WTC11 (cell line): Measurements from ENCODE around the gene MAP3K7. TPM values are rescaled to one million over a fixed set of nuclear protein-coding genes. Genes with fewer than 3 reads are reported as not detected.

Experiments used
- ATAC-seq: fragments of 200-7000 bp; cut with Tn5 transposase; 2 replicates; pipeline ENCODE4 v1.10.0; 2021; ENCODE audit warnings: mild to moderate bottlenecking, moderate library complexity
- CTCF ChIA-PET: fragments of 300-600 bp; sonication (Branson Sonifier 250); formaldehyde crosslinking; loops from one replicate; lab custom pipeline; 2021; ENCODE audit warnings: antibody characterized with exemption; lab: Charles Lee
- POLR2A ChIA-PET: fragments of 350-600 bp; sonication (Branson Sonifier 250); formaldehyde crosslinking; loops from one replicate; lab custom pipeline; 2021; ENCODE audit warnings: antibody characterized with exemption; lab: Charles Lee
- DNase-seq: peaks from one replicate; pipeline ENCODE4 v3.0.0; 2021; ENCODE audit warnings: low spot score
- H3K27ac Mint-ChIP-seq: 2 replicates; pipeline ENCODE4 v1.8.0; 2021; ENCODE audit warnings: mixed read lengths
- H3K27me3 Mint-ChIP-seq: 2 replicates; pipeline ENCODE4 v1.8.0; 2021; ENCODE audit warnings: low read depth, mild to moderate bottlenecking, moderate library complexity, mixed read lengths
- H3K36me3 Mint-ChIP-seq: 2 replicates; pipeline ENCODE4 v1.8.0; 2021; ENCODE audit warnings: mixed read lengths
- H3K4me1 Mint-ChIP-seq: 2 replicates; pipeline ENCODE4 v1.8.0; 2022; ENCODE audit warnings: mixed read lengths
- H3K4me3 Mint-ChIP-seq: 2 replicates; pipeline ENCODE4 v1.8.0; 2021; ENCODE audit warnings: mild to moderate bottlenecking, moderate library complexity, mixed read lengths
- H3K9me3 Mint-ChIP-seq: 2 replicates; pipeline ENCODE4 v1.8.0; 2021; ENCODE audit warnings: mixed read lengths
- AFF4 ChIP-seq: sonication (generic); formaldehyde crosslinking; IDR thresholded peaks from 2 replicates; pipeline ENCODE4 v1.8.1; 2023; ENCODE audit warnings: mild to moderate bottlenecking, missing genetic modification reagents, borderline replicate concordance
- CTCF ChIP-seq: fragments of 200-600 bp; IDR thresholded peaks from 2 replicates; pipeline ENCODE4 v1.8.0; 2022; ENCODE audit warnings: antibody characterized with exemption
- E2F1 ChIP-seq: sonication (generic); formaldehyde crosslinking; IDR thresholded peaks from 2 replicates; pipeline ENCODE4 v1.8.0; 2022; ENCODE audit warnings: mild to moderate bottlenecking, missing genetic modification reagents
- E2F5 ChIP-seq: sonication (generic); formaldehyde crosslinking; IDR thresholded peaks from 2 replicates; pipeline ENCODE4 v1.8.1; 2022; ENCODE audit warnings: mild to moderate bottlenecking, moderate library complexity, missing genetic modification reagents
- ELF4 ChIP-seq: sonication (generic); formaldehyde crosslinking; IDR thresholded peaks from 2 replicates; pipeline ENCODE4 v1.8.1; 2022; ENCODE audit warnings: low read depth, mild to moderate bottlenecking, moderate library complexity, missing genetic modification reagents
- EMX1 ChIP-seq: fragments of 250-450 bp; sonication (Bioruptor Pico); IDR thresholded peaks from 2 replicates; pipeline ENCODE4 v1.8.0; 2021; ENCODE audit warnings: mild to moderate bottlenecking
- IRF1 ChIP-seq: sonication (generic); formaldehyde crosslinking; IDR thresholded peaks from 2 replicates; pipeline ENCODE4 v1.8.0; 2023; ENCODE audit warnings: missing genetic modification reagents
- IRF2 ChIP-seq: sonication (generic); formaldehyde crosslinking; IDR thresholded peaks from 2 replicates; pipeline ENCODE4 v1.8.0; 2022; ENCODE audit warnings: low read depth, missing genetic modification reagents, borderline replicate concordance
- JUN ChIP-seq: sonication (generic); formaldehyde crosslinking; IDR thresholded peaks from 2 replicates; pipeline ENCODE4 v1.8.0; 2023; ENCODE audit warnings: mild to moderate bottlenecking, missing genetic modification reagents
- RORB ChIP-seq: fragments of 250-450 bp; sonication (Bioruptor Pico); IDR thresholded peaks from 2 replicates; pipeline ENCODE4 v1.9.0; 2021; ENCODE audit warnings: mild to moderate bottlenecking
- SMAD3 ChIP-seq: sonication (generic); formaldehyde crosslinking; IDR thresholded peaks from 2 replicates; pipeline ENCODE4 v1.8.0; 2022; ENCODE audit warnings: missing genetic modification reagents, mild to moderate bottlenecking, borderline replicate concordance
- SMAD4 ChIP-seq: sonication (generic); formaldehyde crosslinking; IDR thresholded peaks from 2 replicates; pipeline ENCODE4 v1.8.0; 2022; ENCODE audit warnings: mild to moderate bottlenecking, missing genetic modification reagents
- SOX15 ChIP-seq: fragments of 250-450 bp; sonication (Bioruptor Pico); IDR thresholded peaks from 2 replicates; pipeline ENCODE4 v1.9.0; 2021; ENCODE audit warnings: mild to moderate bottlenecking
- ZBTB21 ChIP-seq: sonication (generic); formaldehyde crosslinking; IDR thresholded peaks from 2 replicates; pipeline ENCODE4 v1.8.1; 2023; ENCODE audit warnings: mild to moderate bottlenecking, missing genetic modification reagents, borderline replicate concordance
- ZNF263 ChIP-seq: sonication (generic); formaldehyde crosslinking; IDR thresholded peaks from 2 replicates; pipeline ENCODE4 v1.8.1; 2022; ENCODE audit warnings: low read depth, mild to moderate bottlenecking, moderate library complexity, missing genetic modification reagents
- ZNF317 ChIP-seq: sonication (generic); formaldehyde crosslinking; IDR thresholded peaks from 2 replicates; pipeline ENCODE4 v1.8.1; 2023; ENCODE audit warnings: low read depth, mild to moderate bottlenecking, moderate library complexity, missing genetic modification reagents, borderline replicate concordance
- ZNF396 ChIP-seq: fragments of 250-450 bp; sonication (Bioruptor Pico); IDR thresholded peaks from 2 replicates; pipeline ENCODE4 v1.8.0; 2021; ENCODE audit warnings: mild to moderate bottlenecking, moderate library complexity, borderline replicate concordance
- ZNF425 ChIP-seq: fragments of 250-450 bp; sonication (Bioruptor Pico); conservative IDR thresholded peaks from 2 replicates; pipeline ENCODE4 v1.9.0; 2021; ENCODE audit warnings: mild to moderate bottlenecking
- total RNA-seq: library from RNA; stranded (reverse); gene quantifications from 3 replicates; pipeline ENCODE4 v1.2.3, GENCODE V29; 2021

Gene MAP3K7
- total RNA-seq, 1 experiment from 2014 or later, result 36.7 TPM

GRCh38 chr6:90586836-90587638, at the start of gene MAP3K7 (continued):
- TF ChIP-seq AFF4 (peak; percentile 64; the same call in 1 of the 2 replicates), ZBTB21 (CRISPR knock-in tag) (no peak), EMX1 (CRISPR knock-in tag) (no peak), ZNF317 (no peak), ZNF263 (CRISPR knock-in tag) (no peak), IRF2 (CRISPR knock-in tag) (no peak)

- TF ChIP-seq ZNF396 (CRISPR knock-in tag) (no peak), IRF1 (CRISPR knock-in tag) (no peak), ELF4 (no peak)
- H3K27me3 Mint-ChIP-seq, result no peaks in the 10 kb centered on the region
- DNase-seq (no peak), ATAC-seq (no peak)
- CTCF ChIA-PET, result interaction anchor here (1.0 to 1.4 kb wide), 3 partner anchors 19 to 260 kb away, joined by 3 read pairs; no protein-coding TSS in a partner anchor
- H3K4me3 Mint-ChIP-seq, result no peak overlapping the region
- H3K4me1 Mint-ChIP-seq, result peaks cover 9% of the 10 kb centered on the region
- H3K9me3 Mint-ChIP-seq, result peaks cover 10% of the 10 kb centered on the region
- POLR2A ChIA-PET, result no interaction called here
- H3K27ac Mint-ChIP-seq, result no peak overlapping the region
- H3K36me3 Mint-ChIP-seq, result peaks cover 9% of the 10 kb centered on the region
These were observed 44.2 kb upstream of the MAP3K7 start for GRCh38 chr6:90631046-90631445.

GRCh38 chr6:90621581-90621980, 34.7 kb upstream of the MAP3K7 start:
- Mint-ChIP-seq H3K27me3 (peaks cover 6% of the 10 kb centered on the region), H3K4me1 (no peaks in the 10 kb centered on the region), H3K36me3 (peaks cover 10% of the 10 kb centered on the region), H3K9me3 (peaks cover 22% of the 10 kb centered on the region), H3K4me3 (no peak overlapping the region), H3K27ac (no peak overlapping the region)
- ChIA-PET CTCF (no interaction called here), POLR2A (no interaction called here)
- DNase-seq (no peak), ATAC-seq (no peak)
- no peak for TF ChIP-seq SOX15
- TF ChIP-seq SMAD3 (CRISPR knock-in tag), result no peak
- TF ChIP-seq JUN, result no peak
- no peak for TF ChIP-seq CTCF
- no peak for TF ChIP-seq RORB
- no peak for TF ChIP-seq SMAD4 (CRISPR knock-in tag)
- TF ChIP-seq ZNF425 (CRISPR knock-in tag), result no peak
- TF ChIP-seq E2F1 (CRISPR knock-in tag), result no peak
- no peak for TF ChIP-seq E2F5 (CRISPR knock-in tag)
- TF ChIP-seq ZNF396 (CRISPR knock-in tag), result no peak
